HEK293T (cell line): ENCODE data around the gene RGMB.

Experiments
- CTCF ChIA-PET: fragments of 350-600 bp; formaldehyde crosslinking; extraction: SDS; loops from one replicate; lab custom pipeline; 2021; ENCODE audit warnings: antibody characterized with exemption, inconsistent platforms; lab: Yijun Ruan, JAX
- POLR2A ChIA-PET: fragments of 350-600 bp; formaldehyde crosslinking; extraction: SDS; loops from one replicate; lab custom pipeline; 2020; ENCODE audit warnings: antibody characterized with exemption, inconsistent platforms; lab: Yijun Ruan, JAX
- DNase-seq: peaks from one replicate; pipeline ENCODE4 v3.0.0; 2012; ENCODE audit warnings: mixed read lengths; ENCODE audit errors: extremely low spot score
- ARNT ChIP-seq: fragments of 450-650 bp; IDR thresholded peaks from 2 replicates; pipeline ENCODE4 v1.6.1; 2017; ENCODE audit warnings: mild to moderate bottlenecking
- BHLHE40 ChIP-seq: fragments of 450-650 bp; IDR thresholded peaks from 2 replicates; pipeline ENCODE4 v1.6.1; 2016; ENCODE audit warnings: mild to moderate bottlenecking, moderate library complexity, borderline replicate concordance
- CTBP1 ChIP-seq: fragments of 450-650 bp; IDR thresholded peaks from 2 replicates; pipeline ENCODE4 v1.6.1; 2016; ENCODE audit warnings: borderline replicate concordance
- ELF4 ChIP-seq: fragments of 450-650 bp; IDR thresholded peaks from 2 replicates; pipeline ENCODE4 v1.6.1; 2017; ENCODE audit warnings: antibody characterized with exemption
- FOXA1 ChIP-seq: fragments of 450-650 bp; IDR thresholded peaks from 2 replicates; pipeline ENCODE4 v1.6.1; 2016; ENCODE audit warnings: mild to moderate bottlenecking
- FOXK2 ChIP-seq: fragments of 450-650 bp; IDR thresholded peaks from 2 replicates; pipeline ENCODE4 v1.6.1; 2016; ENCODE audit warnings: mild to moderate bottlenecking
- FOXM1 ChIP-seq: fragments of 450-650 bp; IDR thresholded peaks from 2 replicates; pipeline ENCODE4 v1.6.1; 2017; ENCODE audit warnings: mild to moderate bottlenecking, borderline replicate concordance
- L3MBTL2 ChIP-seq: fragments of 450-650 bp; conservative IDR thresholded peaks from 2 replicates; pipeline ENCODE4 v1.6.1; 2016; ENCODE audit warnings: mild to moderate bottlenecking
- LEF1 ChIP-seq: fragments of 450-650 bp; IDR thresholded peaks from 2 replicates; pipeline ENCODE4 v1.6.1; 2017; ENCODE audit warnings: mild to moderate bottlenecking, borderline replicate concordance
- NFRKB ChIP-seq: fragments of 450-650 bp; IDR thresholded peaks from 2 replicates; pipeline ENCODE4 v1.6.1; 2016; ENCODE audit warnings: mild to moderate bottlenecking, moderate library complexity
- PKNOX1 ChIP-seq: fragments of 450-650 bp; IDR thresholded peaks from 2 replicates; pipeline ENCODE4 v1.6.1; 2016
- SP1 ChIP-seq: fragments of 450-650 bp; IDR thresholded peaks from 2 replicates; pipeline ENCODE4 v1.6.1; 2017
- SUZ12 ChIP-seq: fragments of 450-650 bp; IDR thresholded peaks from 2 replicates; pipeline ENCODE4 v1.6.1; 2016; ENCODE audit warnings: mild to moderate bottlenecking
- TARDBP ChIP-seq: fragments of 450-650 bp; IDR thresholded peaks from 2 replicates; pipeline ENCODE4 v1.6.1; 2016
- ZNF384 ChIP-seq: fragments of 450-650 bp; IDR thresholded peaks from 2 replicates; pipeline ENCODE4 v1.6.1; 2016

The RGMB gene

GRCh38 chr5:98769210-98769958 is 4.1 kb upstream of the RGMB start:
- peak; percentile 32 for DNase-seq
- TF ChIP-seq L3MBTL2: peak; percentile 74
- TF ChIP-seq FOXA1: no peak
- POLR2A ChIA-PET: interaction anchor here (1.1 kb wide), 2 partner anchors 11 to 27 kb away, joined by 4 to 7 read pairs; no protein-coding TSS in a partner anchor
- CTCF ChIA-PET: interaction anchor here (0.5 to 5.5 kb wide), 12 partner anchors 8 to 1961 kb away, joined by 3 to 56 read pairs (median 4); no protein-coding TSS in a partner anchor

- POLR2A ChIA-PET: interaction anchor here (1.1 to 1.2 kb wide), 3 partner anchors 11 to 59 kb away, joined by 3 to 7 read pairs (median 4); no protein-coding TSS in a partner anchor
- DNase-seq: no peak
- TF ChIP-seq ELF4 (no peak), SUZ12 (no peak), LEF1 (no peak), NFRKB (no peak), ARNT (no peak), FOXK2 (no peak), L3MBTL2 (no peak)
- CTCF ChIA-PET: interaction anchor here (0.5 to 5.5 kb wide), 6 partner anchors 7 to 1858 kb away, joined by 3 to 56 read pairs (median 3); no protein-coding TSS in a partner anchor
Measured at GRCh38 chr5:98769959-98770208, 3.6 kb upstream of the RGMB start.

DNA sequence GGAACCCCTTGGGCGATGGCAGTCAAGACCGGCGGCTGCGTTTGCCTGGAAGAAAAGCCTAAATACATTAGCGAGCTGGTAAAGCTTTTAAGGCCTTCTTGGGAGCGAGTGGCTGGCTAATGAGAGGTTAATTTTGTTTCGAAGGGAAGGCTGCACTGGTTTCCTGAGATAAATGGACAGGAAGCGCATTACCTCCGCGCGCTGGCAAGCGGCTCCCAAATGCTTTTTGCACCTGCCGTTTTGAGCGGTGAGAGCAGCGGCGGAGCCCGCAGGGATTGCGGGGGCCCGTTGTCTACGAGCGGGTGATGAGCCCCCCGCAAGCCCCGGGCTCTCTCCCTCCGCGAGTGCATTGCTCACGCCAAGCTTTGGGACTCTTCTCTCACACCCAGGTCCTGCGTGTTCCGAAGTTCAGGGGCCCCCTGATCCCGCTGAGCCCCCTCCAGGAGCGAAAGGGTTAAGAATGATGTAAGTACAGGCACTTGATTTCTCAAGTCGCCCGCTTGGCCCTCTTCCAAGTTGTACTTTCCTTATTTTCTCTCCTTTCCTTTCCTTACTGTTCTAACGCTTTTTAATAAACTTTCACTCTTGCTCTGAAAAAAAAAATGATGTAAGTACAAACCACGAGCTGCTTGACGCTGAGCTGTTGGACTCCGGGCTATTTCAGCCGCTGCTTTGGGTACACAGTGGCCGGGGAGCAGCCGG is 3.1 kb upstream of the RGMB start:
- TF ChIP-seq FOXM1 (no peak), CTBP1 (0 out of 2 replicates have a peak, but pooled peaks have one; percentile 36)
- ChIA-PET POLR2A (interaction anchor here (0.6 to 1.2 kb wide), 7 partner anchors 10 to 313 kb away, joined by 3 to 7 read pairs (median 3); no protein-coding TSS in a partner anchor), CTCF (interaction anchor here (0.5 to 5.5 kb wide), 8 partner anchors 9 to 243 kb away, joined by 3 to 56 read pairs (median 3); no protein-coding TSS in a partner anchor)
- no peak for DNase-seq

DNA sequence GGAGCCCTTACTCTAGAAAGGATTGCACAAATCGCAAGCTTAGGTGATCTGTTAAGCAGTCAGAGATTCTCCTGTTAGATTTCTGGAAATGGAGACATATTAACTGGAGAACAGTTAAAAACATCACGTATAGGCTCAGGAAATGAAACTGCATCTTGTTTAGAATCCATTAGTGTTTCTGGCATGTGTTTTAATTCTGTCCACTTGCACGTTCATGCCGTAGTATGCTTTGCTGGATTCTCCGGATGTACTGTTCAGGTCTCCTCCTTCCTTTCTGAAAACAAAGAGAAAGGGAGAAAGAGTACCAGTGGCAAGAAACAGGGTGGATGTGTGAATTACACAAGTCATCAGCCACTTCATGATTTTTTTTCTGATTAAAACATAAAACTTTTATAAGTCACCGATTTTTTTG is 2.5 kb upstream of the RGMB start:
- TF ChIP-seq CTBP1 (no peak), FOXK2 (no peak), ZNF384 (no peak), SP1 (no peak), FOXA1 (no peak), ELF4 (no peak), TARDBP (no peak), ARNT (no peak)
- no peak for DNase-seq
- POLR2A ChIA-PET: interaction anchor here (0.6 to 1.2 kb wide), 5 partner anchors 12 to 313 kb away, joined by 3 to 4 read pairs (median 3); no protein-coding TSS in a partner anchor
- CTCF ChIA-PET: interaction anchor here (0.6 to 5.5 kb wide), 5 partner anchors 9 to 159 kb away, joined by 3 to 56 read pairs (median 5); no protein-coding TSS in a partner anchor

GRCh38 chr5:98771382-98772109 is 1.9 kb upstream of the RGMB start:
- POLR2A ChIA-PET: interaction anchor here (0.9 to 1.2 kb wide), 2 partner anchors 11 to 103 kb away, joined by 3 read pairs; no protein-coding TSS in a partner anchor
- peak; percentile 45 for DNase-seq
- TF ChIP-seq PKNOX1 (peak; percentile 87), CTBP1 (peak; percentile 65), FOXM1 (no peak)
- CTCF ChIA-PET: interaction anchor here (0.9 to 5.5 kb wide), 5 partner anchors 10 to 289 kb away, joined by 3 to 56 read pairs (median 3); no protein-coding TSS in a partner anchor

- POLR2A ChIA-PET: interaction anchor here (1.1 kb wide), 1 partner anchor 16 kb away, joined by 3 read pairs; no protein-coding TSS in a partner anchor
- TF ChIP-seq SUZ12: no peak
- TF ChIP-seq L3MBTL2: no peak
- no peak for TF ChIP-seq PKNOX1
- no peak; the same call in 1 of the 2 replicates for TF ChIP-seq CTBP1
- TF ChIP-seq ELF4: no peak
- TF ChIP-seq NFRKB: no peak
- TF ChIP-seq BHLHE40: no peak
- TF ChIP-seq ZNF384: no peak
- TF ChIP-seq FOXK2: no peak
- no peak for TF ChIP-seq SP1
- no peak for TF ChIP-seq ARNT
- peak; percentile 44 for DNase-seq
- CTCF ChIA-PET: interaction anchor here (0.9 to 5.5 kb wide), 3 partner anchors 23 to 1684 kb away, joined by 3 to 56 read pairs (median 4); no protein-coding TSS in a partner anchor
Measured at GRCh38 chr5:98772415-98773213, 849 bp upstream of the RGMB start.
